Cerebellar nuclear complex (tissue), 1 donor: ENCODE results near the gene SLC25A23.
"Not testable (repeated sequence)": the region's sequence is repeated elsewhere in the genome, so short reads cannot be mapped to it uniquely, and the experiment has no call there.

Source experiments
- DNase-seq, 2 experiments: peaks; one replicate each; lab custom pipeline; 2025; lab: John Stamatoyannopoulos, UW

Gene SLC25A23

DNA sequence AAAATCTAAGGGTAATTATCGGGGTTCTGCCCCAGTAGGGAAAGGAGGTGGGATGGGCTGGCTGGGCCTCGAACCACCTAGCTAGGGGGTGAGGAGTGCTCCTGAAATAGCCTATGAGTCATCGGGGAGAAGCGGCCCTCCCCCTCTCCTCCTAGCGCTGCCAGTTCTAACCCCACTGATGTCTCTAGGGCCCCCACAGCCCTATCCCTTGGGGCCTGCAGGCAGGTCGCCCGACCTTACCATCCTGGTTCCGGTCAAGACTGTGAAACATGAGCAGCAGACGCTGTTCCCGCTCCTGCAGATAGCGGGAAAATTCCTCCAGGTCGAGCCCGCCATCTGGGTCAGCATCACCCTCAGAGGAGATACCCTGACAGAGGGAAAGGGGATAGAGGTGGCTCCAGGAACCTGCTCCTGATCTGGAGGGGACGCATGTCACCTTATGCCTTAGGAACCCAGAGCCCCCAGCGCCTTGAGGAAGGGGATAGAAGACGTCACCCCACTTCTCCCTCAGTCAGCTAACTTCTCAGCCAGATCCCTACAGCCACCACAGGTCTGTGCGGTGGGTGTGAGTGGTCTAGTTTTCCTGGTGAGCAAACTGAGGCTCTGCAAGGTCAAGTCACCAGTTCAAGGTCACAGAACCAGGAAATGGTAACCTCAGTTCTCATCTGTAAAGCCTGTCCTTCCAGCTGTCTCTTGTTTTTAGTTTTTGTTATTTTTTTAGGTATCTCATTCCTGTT, 1.5 kb downstream of the SLC25A23 start:
- no peak for DNase-seq

- DNase-seq = no peak
Observed at GRCh38 chr19:6455924-6456323, 3.7 kb downstream of the SLC25A23 start.

- DNase-seq = no peak
Observed at GRCh38 chr19:6453951-6454565, 5.5 kb downstream of the SLC25A23 start.

DNA sequence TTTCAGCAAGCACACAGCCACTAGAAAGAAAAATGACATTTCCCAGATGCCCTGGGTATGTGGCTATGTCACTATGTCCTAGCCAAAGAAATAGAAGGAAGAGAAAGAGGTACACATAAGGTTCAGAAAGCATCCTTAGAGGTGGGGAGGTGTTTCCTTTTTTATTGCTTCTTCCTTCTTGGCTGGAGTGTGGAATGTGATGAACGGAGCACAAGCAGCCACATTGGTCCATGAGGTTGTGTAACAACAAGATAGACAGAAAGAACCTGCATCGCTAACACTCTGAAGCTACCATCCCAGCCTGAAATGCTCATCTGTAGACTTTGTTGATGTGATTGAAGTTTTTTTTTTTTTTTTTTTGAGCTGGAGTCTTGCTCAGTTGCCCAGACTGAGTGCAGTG, 6.7 kb downstream of the SLC25A23 start:
- DNase-seq = no peak

DNA sequence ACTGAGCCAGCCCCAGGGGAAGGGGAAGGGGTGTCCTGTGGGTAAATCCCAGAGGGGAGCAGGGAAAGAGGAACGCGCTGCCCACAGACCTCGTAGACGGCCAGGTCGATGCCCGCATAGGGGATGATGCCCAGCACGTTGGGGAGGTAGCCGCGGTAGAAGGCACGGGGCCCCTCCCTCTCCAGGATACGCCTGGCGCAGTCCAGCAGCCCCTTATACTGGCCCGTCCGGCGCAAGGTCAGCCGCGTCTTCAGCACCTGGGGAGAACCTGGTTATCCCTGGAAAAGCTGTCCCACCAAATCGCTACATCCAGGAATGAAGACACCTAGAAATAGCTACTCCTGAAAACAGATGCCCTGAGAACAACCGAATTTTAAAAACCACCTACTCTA, 7.4 kb downstream of the SLC25A23 start:
- no peak for DNase-seq

DNA sequence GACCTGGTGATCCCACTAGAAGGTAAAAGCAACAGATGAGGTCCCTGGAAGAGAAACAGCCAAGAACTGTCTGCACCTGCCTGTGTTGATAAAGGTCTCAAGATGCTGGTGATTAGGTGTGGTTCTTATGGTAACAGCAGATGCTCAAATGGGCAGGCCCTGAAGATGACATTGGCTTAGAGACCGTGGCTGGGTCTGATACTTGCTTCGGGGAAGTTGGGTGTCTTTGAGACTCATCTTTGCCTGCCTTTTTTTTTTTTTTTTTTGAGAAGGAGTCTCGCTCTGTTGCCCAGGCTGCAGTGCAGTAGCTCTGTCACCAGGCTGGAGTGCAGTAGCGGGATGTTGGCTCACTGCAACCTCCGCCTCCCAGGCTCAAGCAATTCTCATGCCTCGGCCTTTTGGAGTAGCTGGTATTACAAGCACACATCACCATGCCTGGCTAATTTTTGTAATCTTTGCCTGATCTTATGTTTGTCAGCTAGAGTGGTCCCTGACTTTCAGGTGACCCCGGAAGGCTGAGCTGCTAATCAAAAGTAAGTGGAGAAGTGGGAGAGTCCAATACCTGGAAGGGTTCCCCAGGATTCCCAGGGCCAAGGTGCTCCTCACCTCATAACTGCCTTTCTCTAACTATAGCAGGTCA, 7.9 kb downstream of the SLC25A23 start:
- DNase-seq = no peak

- no peak for DNase-seq
Observed at GRCh38 chr19:6450166-6450565, 9.4 kb downstream of the SLC25A23 start.

- no peak for DNase-seq
Observed at GRCh38 chr19:6448045-6448444, 11.5 kb downstream of the SLC25A23 start.

DNA sequence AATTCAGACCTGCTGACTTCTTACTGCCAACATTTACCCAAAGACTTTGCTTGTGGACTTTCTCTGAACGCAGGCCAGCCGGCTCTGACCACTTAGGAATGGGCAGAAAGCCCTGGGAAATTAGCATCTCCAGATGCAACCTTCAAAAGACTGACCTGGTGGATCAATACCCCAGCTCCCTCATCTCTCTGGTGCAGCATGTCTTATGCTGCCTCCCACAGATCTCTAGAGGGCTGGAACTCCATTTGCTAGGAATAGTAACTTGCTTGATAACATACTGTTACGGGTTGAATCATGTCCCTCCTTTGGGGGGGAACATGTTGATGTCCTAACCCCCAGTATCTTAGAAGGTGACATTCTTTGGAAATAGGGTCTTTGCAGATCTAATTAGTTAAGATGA, 13.1 kb downstream of the SLC25A23 start:
- DNase-seq = no peak

- no peak for DNase-seq
Observed at GRCh38 chr19:6443986-6444385, 15.6 kb downstream of the SLC25A23 start.

- DNase-seq = no peak
Observed at GRCh38 chr19:6442087-6442688, 17.4 kb downstream of the SLC25A23 start.

- DNase-seq = no peak
Observed at GRCh38 chr19:6440905-6441304, 18.7 kb downstream of the SLC25A23 start.

GRCh38 chr19:6439743-6440142, 19.8 kb downstream of the SLC25A23 start:
- no peak for DNase-seq

DNA sequence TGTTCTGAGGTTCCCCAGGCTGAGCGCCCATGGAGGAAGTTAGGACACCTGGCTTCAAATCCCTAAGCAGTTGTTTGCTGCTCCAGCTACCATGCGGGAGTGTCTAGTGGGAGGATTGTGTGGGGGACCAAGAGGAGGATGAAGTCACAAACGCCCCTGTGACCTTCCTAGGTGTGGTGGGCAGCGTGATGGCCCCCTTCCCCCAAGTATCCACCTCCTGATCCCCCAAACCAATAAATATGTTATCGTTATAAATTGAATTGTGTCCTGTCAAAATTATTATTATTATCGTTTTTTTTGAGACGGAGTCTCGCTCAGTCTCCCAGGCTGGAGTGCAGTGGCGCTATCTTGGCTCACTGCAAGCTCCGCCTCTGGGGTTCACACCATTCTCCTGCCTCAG, 25.9 kb downstream of the SLC25A23 start, which contains the start of gene SLC25A41:
Gene SLC25A41, minus strand, starts transcription at position 101 of the 400 bp plus-strand sequence. Its CDS starts 70 bp downstream, at position 31.
- no peak for DNase-seq

GRCh38 chr19:6433165-6433564, 26.4 kb downstream of the SLC25A23 start:
- DNase-seq = no peak

- DNase-seq = no peak
Observed at GRCh38 chr19:6431891-6432290, 27.7 kb downstream of the SLC25A23 start.

DNA sequence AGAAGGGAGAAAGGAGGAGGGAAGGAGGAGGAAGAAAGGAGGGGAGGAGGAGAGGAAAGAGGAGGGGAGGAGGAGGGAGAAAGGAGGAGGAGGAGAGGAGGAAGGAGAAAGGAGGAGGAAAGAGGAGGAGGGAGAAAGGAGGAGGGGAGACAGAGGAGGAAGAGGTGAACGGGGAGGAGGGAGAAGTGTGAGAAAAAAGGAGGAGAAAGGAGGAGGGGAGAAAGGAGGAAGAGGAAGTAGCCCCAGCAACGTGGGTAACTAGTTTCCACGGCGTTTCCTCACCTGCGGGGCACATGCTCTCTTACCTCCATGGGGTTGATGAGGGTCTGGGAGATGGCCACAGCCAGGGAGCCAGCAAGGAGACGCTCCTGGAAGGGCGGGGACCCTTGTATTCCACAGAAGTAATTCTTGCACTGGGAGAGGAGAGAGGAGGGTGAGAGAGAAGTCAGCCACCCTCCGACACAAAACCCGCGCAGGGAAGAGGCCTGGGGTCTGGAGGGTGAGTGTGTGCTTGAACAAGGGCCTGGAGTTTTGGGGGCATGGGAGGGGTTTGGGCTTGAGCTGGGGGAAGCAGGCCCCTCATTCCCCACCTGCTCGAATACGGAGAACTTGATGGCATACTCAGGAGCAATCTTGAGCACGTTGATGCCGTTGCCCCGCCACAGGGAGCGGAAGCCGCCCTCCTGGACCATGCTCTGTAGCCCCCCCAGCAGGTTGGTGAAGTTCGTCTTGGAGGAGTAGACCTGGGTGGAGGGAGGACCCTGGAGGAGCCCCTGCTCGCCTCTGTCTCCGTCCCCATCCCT, 30.0 kb downstream of the SLC25A23 start:
- DNase-seq = no peak

GRCh38 chr19:6428692-6429418, 30.7 kb downstream of the SLC25A23 start:
- DNase-seq = not testable (repeated sequence)

- DNase-seq = no peak
Observed at GRCh38 chr19:6427131-6427530, 32.5 kb downstream of the SLC25A23 start.

- no peak for DNase-seq
Observed at GRCh38 chr19:6425732-6426620, 33.6 kb downstream of the SLC25A23 start.
